Measurements from ENCODE around the gene ATP10D. TPM values are rescaled to one million over a fixed set of nuclear protein-coding genes. Genes with fewer than 3 reads are reported as not detected.
"Not testable (repeated sequence)": the region's sequence is repeated elsewhere in the genome, so short reads cannot be mapped to it uniquely, and the experiment has no call there.

Gene ATP10D
- total RNA-seq, 1 donor: 58.3 TPM

GRCh38 chr4:47538825-47539154, 53.7 kb downstream of the ATP10D start:
- no peak for TF ChIP-seq CTCF (IDR thresholded peaks at IDR 0.05; ENCODE audit: insufficient read depth, low read depth, low read length)
- DNase-seq (ENCODE audit: low read depth): no peak
- H3K4me3 ChIP-seq (ENCODE audit: low read depth, low read length): no peak overlapping the region

DNA sequence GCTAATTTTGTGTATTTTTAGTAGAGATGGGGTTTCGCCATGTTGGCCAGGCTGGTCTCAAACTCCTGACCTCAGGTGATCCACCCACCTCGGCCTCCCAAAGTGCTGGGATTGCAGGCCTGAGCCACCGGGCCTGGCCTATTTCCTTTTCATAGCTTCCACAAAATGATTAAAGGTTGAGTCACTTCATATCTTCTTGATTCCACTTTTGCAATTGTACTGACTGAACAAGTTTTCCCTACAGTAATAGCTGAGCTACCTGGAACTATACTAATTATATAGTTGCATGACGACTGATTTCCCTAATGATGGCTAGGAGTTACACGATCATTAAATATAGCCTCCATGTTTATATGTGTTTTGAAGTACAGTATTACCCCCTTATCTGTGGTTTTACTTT, 57.6 kb downstream of the ATP10D start:
- not testable (repeated sequence) for DNase-seq (ENCODE audit: low read depth); H3K4me3 ChIP-seq (ENCODE audit: low read depth, low read length)

DNA sequence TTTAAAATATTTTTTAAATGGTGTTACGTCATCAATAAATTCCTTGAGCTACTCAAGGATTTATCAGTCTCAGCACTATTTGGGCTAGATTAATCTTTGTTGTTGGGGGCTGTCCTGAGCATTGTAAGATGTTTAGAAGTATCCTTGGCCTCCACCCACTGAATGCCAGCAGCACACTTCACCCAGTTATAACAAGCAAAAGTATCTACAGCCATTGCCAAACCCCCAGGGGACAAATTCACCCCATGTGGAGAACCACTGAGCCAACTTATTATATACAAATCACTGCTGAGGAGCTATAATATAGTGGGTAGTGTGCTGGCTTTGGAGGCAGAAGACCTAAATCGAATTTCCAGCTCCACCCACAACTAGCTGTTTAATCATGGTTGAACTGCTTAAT, 58.3 kb downstream of the ATP10D start:
- TF ChIP-seq CTCF (IDR thresholded peaks at IDR 0.05; ENCODE audit: insufficient read depth, low read depth, low read length): no peak
- no peak overlapping the region for H3K4me3 ChIP-seq (ENCODE audit: low read depth, low read length)
- no peak for DNase-seq (ENCODE audit: low read depth)

DNA sequence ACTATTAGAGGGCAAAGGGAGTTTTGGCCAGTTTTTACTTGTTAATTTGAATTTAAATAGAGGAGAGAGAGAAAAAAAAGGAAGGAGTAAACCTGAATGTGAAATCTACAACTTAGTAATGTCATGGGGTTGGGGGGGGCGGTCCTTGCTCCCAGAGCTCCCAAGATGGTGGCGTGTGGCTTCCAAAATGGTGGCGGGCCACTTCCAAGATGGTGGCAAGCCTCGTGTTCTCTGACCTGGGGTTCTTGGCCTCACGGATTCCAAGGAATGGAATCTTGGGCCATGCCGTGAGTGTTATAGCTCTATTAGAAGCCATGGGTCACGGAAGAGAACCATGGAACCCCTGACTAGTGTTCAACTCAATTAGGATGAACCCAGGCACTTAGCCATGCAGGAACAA, 65.3 kb downstream of the ATP10D start:
- not testable (repeated sequence) for DNase-seq (ENCODE audit: low read depth); H3K4me3 ChIP-seq (ENCODE audit: low read depth, low read length)

GRCh38 chr4:47550899-47551548, 65.9 kb downstream of the ATP10D start:
- no peak overlapping the region for H3K4me3 ChIP-seq (ENCODE audit: low read depth, low read length)
- peak; percentile 26 for DNase-seq (ENCODE audit: low read depth)
- TF ChIP-seq CTCF (IDR thresholded peaks at IDR 0.05; ENCODE audit: insufficient read depth, low read depth, low read length): no peak

GRCh38 chr4:47551682-47552081, 66.6 kb downstream of the ATP10D start:
- no peak for TF ChIP-seq CTCF (IDR thresholded peaks at IDR 0.05; ENCODE audit: insufficient read depth, low read depth, low read length)
- no peak overlapping the region for H3K4me3 ChIP-seq (ENCODE audit: low read depth, low read length)
- DNase-seq (ENCODE audit: low read depth): no peak

- no peak for TF ChIP-seq CTCF (IDR thresholded peaks at IDR 0.05; ENCODE audit: insufficient read depth, low read depth, low read length)
- DNase-seq (ENCODE audit: low read depth): no peak
- H3K4me3 ChIP-seq (ENCODE audit: low read depth, low read length): no peak overlapping the region
Observed at GRCh38 chr4:47553329-47554125, 68.5 kb downstream of the ATP10D start.

GRCh38 chr4:47555920-47556319, 70.8 kb downstream of the ATP10D start:
- DNase-seq (ENCODE audit: low read depth); H3K4me3 ChIP-seq (ENCODE audit: low read depth, low read length): not testable (repeated sequence)
